ENCODE measurements around the gene ZNF750.

The ZNF750 gene

DNA sequence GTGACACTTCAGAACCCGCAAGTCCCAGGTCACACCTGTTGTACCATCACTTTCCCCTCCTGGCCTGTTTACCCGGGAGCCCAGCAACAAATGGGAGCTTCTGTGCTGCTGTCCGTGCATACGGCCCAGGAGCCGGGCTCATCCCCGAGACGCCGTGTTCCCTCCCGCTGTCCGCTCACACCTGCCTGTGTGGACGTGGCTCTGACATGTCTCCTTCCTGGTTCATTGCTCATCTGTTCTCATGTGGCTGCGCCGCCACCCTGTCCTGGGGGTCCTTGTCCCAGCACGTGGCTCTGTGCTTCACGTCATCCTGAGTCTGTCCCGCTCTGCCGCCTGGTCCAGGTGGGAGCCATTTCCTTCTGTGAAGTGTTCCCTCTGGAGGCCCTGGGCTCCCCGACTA is 50.0 kb downstream of the ZNF750 start:
- no peak for DNase-seq (ENCODE audit: low spot score)
- H3K27me3 ChIP-seq (ENCODE audit: insufficient read depth, poor library complexity, severe bottlenecking): no peaks in the 10 kb centered on the region
- TF ChIP-seq, protein P1, sequence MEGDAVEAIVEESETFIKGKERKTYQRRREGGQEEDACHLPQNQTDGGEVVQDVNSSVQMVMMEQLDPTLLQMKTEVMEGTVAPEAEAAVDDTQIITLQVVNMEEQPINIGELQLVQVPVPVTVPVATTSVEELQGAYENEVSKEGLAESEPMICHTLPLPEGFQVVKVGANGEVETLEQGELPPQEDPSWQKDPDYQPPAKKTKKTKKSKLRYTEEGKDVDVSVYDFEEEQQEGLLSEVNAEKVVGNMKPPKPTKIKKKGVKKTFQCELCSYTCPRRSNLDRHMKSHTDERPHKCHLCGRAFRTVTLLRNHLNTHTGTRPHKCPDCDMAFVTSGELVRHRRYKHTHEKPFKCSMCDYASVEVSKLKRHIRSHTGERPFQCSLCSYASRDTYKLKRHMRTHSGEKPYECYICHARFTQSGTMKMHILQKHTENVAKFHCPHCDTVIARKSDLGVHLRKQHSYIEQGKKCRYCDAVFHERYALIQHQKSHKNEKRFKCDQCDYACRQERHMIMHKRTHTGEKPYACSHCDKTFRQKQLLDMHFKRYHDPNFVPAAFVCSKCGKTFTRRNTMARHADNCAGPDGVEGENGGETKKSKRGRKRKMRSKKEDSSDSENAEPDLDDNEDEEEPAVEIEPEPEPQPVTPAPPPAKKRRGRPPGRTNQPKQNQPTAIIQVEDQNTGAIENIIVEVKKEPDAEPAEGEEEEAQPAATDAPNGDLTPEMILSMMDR (IDR thresholded peaks at IDR 0.05; ENCODE audit: poor library complexity, severe bottlenecking): no peak
- no peaks in the 10 kb centered on the region for H3K9me3 ChIP-seq (ENCODE audit: severe bottlenecking)
- peaks cover 13% of the 10 kb centered on the region for H3K4me1 ChIP-seq (ENCODE audit: insufficient read depth, poor library complexity, severe bottlenecking)
- H3K36me3 ChIP-seq (ENCODE audit: low read depth): peaks cover 18% of the 10 kb centered on the region
- H3K27ac ChIP-seq (ENCODE audit: poor library complexity, severe bottlenecking): no peak overlapping the region
- no peak overlapping the region for H3K4me3 ChIP-seq (ENCODE audit: severe bottlenecking)
- no peak for ATAC-seq (ENCODE audit: low read depth)

DNA sequence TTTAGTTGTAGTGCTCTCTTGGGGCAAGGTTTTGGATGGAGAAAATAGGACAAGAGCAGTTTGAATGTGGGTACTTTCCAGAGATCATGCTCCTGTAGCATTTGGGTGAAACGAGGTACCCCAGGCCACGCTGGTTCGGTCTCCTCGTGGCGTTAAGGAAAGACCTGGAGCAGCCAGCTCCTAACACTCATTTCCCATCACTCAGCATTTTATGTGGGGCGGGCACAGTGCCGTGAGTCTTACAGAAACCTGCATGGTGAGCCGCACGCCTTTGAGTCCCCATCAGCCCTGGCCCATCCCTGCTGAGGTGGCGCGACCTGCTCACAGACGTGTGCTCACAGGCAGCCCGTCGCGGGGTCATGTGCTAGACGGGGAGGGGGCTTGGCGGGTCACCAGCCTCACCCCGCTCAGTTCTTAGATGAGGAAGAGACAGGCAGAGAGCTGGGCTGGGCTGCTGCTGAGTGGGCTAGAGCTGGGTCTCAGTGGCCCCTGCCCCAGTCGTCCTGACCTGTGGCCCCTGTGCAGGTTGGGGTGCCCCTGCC is 50.7 kb downstream of the ZNF750 start:
- peaks cover 13% of the 10 kb centered on the region for H3K4me1 ChIP-seq (ENCODE audit: insufficient read depth, poor library complexity, severe bottlenecking)
- H3K27ac ChIP-seq (ENCODE audit: poor library complexity, severe bottlenecking): no peak overlapping the region
- H3K27me3 ChIP-seq (ENCODE audit: insufficient read depth, poor library complexity, severe bottlenecking): no peaks in the 10 kb centered on the region
- no peaks in the 10 kb centered on the region for H3K9me3 ChIP-seq (ENCODE audit: severe bottlenecking)
- TF ChIP-seq, protein P1 (IDR thresholded peaks at IDR 0.05; ENCODE audit: poor library complexity, severe bottlenecking): no peak
- DNase-seq (ENCODE audit: low spot score) (no peak), ATAC-seq (ENCODE audit: low read depth) (no peak)
- H3K36me3 ChIP-seq (ENCODE audit: low read depth): peaks cover 18% of the 10 kb centered on the region
- H3K4me3 ChIP-seq (ENCODE audit: severe bottlenecking): no peak overlapping the region

DNA sequence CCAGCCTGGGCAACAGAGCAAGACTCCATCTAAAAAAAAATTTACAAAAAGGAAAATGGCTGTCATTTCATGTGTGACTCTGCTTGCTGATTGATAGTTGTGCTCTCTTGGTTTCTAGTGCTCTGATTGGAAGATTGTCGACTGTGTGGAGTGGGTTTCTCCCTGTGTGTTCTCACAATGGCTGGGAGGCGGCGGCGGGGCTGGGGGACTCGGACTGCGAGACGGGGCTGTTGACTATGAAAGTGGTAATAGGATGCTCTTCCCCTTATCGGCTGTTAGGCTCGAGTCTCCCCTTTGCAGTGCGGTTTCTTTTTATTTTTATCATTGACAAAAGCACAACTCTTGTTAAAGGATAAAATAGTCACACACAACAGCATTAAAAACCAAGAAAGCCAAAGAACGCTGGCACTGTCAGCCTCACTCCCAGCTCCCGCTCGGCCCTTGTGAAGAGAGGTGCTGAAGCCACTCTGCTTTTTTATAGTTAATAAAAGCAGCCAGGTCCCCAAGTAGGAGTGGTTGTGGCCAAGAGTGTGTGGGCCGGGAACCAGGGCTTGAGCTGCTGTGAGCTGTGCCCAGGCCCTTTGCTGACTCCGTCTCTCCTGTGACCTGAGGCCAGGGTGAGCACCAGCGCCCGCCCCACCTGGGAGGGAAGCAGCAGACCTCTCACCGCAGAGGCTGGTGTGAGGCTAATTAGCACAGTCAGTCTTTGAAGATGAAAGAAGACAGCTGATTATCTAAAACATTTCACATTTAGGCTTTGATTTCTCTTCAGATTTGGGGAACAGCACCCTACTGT is 51.4 kb downstream of the ZNF750 start:
- no peaks in the 10 kb centered on the region for H3K9me3 ChIP-seq (ENCODE audit: severe bottlenecking)
- H3K27me3 ChIP-seq (ENCODE audit: insufficient read depth, poor library complexity, severe bottlenecking): no peaks in the 10 kb centered on the region
- TF ChIP-seq, protein P1 (IDR thresholded peaks at IDR 0.05; ENCODE audit: poor library complexity, severe bottlenecking): no peak
- H3K27ac ChIP-seq (ENCODE audit: poor library complexity, severe bottlenecking): no peak overlapping the region
- DNase-seq (ENCODE audit: low spot score) (no peak), ATAC-seq (ENCODE audit: low read depth) (no peak)
- H3K4me3 ChIP-seq (ENCODE audit: severe bottlenecking): no peak overlapping the region
- peaks cover 13% of the 10 kb centered on the region for H3K4me1 ChIP-seq (ENCODE audit: insufficient read depth, poor library complexity, severe bottlenecking)
- peaks cover 23% of the 10 kb centered on the region for H3K36me3 ChIP-seq (ENCODE audit: low read depth)

DNA sequence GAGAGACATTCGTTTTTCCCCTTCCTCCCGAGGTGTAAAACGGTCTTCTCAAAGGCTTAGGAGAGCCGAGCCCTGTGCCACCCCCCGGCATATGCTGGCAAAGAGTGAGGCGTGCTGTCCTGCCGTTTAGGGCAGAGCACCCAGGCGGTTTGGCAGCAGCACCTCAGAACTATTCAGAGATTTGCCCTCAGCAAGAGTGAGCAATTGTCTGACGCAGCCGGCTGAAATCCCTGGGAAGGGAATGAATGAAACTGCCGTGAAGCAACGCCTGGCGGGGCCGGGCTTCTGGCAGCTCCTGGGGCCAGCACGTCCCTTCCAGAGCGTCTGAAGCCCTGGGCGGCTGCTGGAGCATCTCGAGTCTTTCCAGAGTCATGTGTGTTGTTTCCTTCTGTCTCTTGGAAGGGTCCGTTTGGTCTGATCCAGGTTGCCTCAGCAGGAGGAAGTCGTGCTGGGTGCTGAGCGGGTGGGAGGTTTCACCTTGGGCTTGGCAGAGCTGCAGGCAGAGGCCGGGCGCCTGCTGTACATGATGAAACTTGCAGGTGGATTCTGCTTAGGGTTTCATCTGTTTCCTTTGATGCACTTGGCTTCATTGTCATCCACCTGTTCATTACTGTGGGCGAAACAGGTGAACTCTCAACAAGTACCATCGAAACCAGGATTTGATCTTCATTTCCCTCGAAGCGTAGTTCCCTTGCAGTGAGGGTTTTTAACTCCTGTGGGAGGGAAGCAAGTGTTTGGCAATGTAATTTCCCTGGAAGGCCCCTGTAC is 52.6 kb downstream of the ZNF750 start:
- TF ChIP-seq, protein P1 (IDR thresholded peaks at IDR 0.05; ENCODE audit: poor library complexity, severe bottlenecking): no peak
- DNase-seq (ENCODE audit: low spot score): no peak
- no peak overlapping the region for H3K4me3 ChIP-seq (ENCODE audit: severe bottlenecking)
- ATAC-seq (ENCODE audit: low read depth): peak; percentile 91
- no peaks in the 10 kb centered on the region for H3K9me3 ChIP-seq (ENCODE audit: severe bottlenecking)
- H3K27me3 ChIP-seq (ENCODE audit: insufficient read depth, poor library complexity, severe bottlenecking): no peaks in the 10 kb centered on the region
- peaks cover 33% of the 10 kb centered on the region for H3K36me3 ChIP-seq (ENCODE audit: low read depth)
- H3K4me1 ChIP-seq (ENCODE audit: insufficient read depth, poor library complexity, severe bottlenecking): peaks cover 13% of the 10 kb centered on the region
- peak overlapping the region; percentile 55 for H3K27ac ChIP-seq (ENCODE audit: poor library complexity, severe bottlenecking)

All from RWPE2 (cell line).